SK-N-SH treated with all-trans-retinoic acid at 6 μM for 48 hours (cell line): Measurements from ENCODE around the gene HECTD1.

Source experiments
- ATAC-seq: fragments of 200-7000 bp; cut with Tn5 transposase; 3 replicates; pipeline ENCODE4 v1.9.1; 2020; ENCODE audit warnings: mild to moderate bottlenecking, moderate library complexity
- ARNTL ChIP-seq: fragments of 450-650 bp; formaldehyde crosslinking; IDR thresholded peaks from 2 replicates; pipeline ENCODE4 v1.5.0; 2020; ENCODE audit warnings: low read depth, mild to moderate bottlenecking, moderate library complexity, borderline replicate concordance
- CREB5 ChIP-seq: fragments of 250-450 bp; sonication (Bioruptor Pico); IDR thresholded peaks from 2 replicates; pipeline ENCODE4 v1.5.1; 2020; ENCODE audit warnings: low read depth, mild to moderate bottlenecking, moderate library complexity
- CSDC2 ChIP-seq: fragments of 250-450 bp; sonication (Bioruptor Pico); IDR thresholded peaks from 2 replicates; pipeline ENCODE4 v1.5.0; 2020; ENCODE audit warnings: mild to moderate bottlenecking, moderate library complexity
- CSRNP3 ChIP-seq: fragments of 250-450 bp; sonication (Bioruptor Pico); IDR thresholded peaks from 2 replicates; pipeline ENCODE4 v1.5.1; 2021; ENCODE audit warnings: mild to moderate bottlenecking, moderate library complexity
- ESRRG ChIP-seq: fragments of 250-450 bp; sonication (Bioruptor Pico); IDR thresholded peaks from 2 replicates; pipeline ENCODE4 v1.6.1; 2021; ENCODE audit warnings: mild to moderate bottlenecking
- GLIS3 ChIP-seq: fragments of 250-450 bp; sonication (Bioruptor Pico); IDR thresholded peaks from 2 replicates; pipeline ENCODE4 v1.5.0; 2020; ENCODE audit warnings: mild to moderate bottlenecking, moderate library complexity
- OSR1 ChIP-seq: fragments of 250-450 bp; sonication (Bioruptor Pico); IDR thresholded peaks from 2 replicates; pipeline ENCODE4 v1.8.0; 2022; ENCODE audit warnings: moderate library complexity, mild to moderate bottlenecking, inconsistent platforms
- PATZ1 ChIP-seq: fragments of 250-450 bp; sonication (Bioruptor Pico); IDR thresholded peaks from 2 replicates; pipeline ENCODE4 v1.8.0; 2020; ENCODE audit warnings: mild to moderate bottlenecking, moderate library complexity, borderline replicate concordance
- POU6F1 ChIP-seq: fragments of 250-450 bp; sonication (Bioruptor Pico); IDR thresholded peaks from 2 replicates; pipeline ENCODE4 v1.8.0; 2021; ENCODE audit warnings: low read depth, mild to moderate bottlenecking, moderate library complexity, borderline replicate concordance
- PPARA ChIP-seq: fragments of 250-450 bp; sonication (Bioruptor Pico); IDR thresholded peaks from 2 replicates; pipeline ENCODE4 v1.5.0; 2020; ENCODE audit warnings: mild to moderate bottlenecking, borderline replicate concordance
- RARB ChIP-seq: fragments of 250-450 bp; sonication (Bioruptor Pico); IDR thresholded peaks from 2 replicates; pipeline ENCODE4 v1.8.0; 2021; ENCODE audit warnings: mild to moderate bottlenecking, moderate library complexity
- SNAI2 ChIP-seq: fragments of 250-450 bp; sonication (Bioruptor Pico); IDR thresholded peaks from 2 replicates; pipeline ENCODE4 v1.5.0; 2020; ENCODE audit warnings: mild to moderate bottlenecking, moderate library complexity
- TCF4 ChIP-seq: fragments of 250-450 bp; sonication (Bioruptor Pico); IDR thresholded peaks from 2 replicates; pipeline ENCODE4 v1.8.0; 2021; ENCODE audit warnings: mild to moderate bottlenecking, moderate library complexity, borderline replicate concordance
- TSHZ2 ChIP-seq: fragments of 250-450 bp; sonication (Bioruptor Pico); IDR thresholded peaks from 2 replicates; pipeline ENCODE4 v1.5.0; 2020; ENCODE audit warnings: mild to moderate bottlenecking, moderate library complexity
- ZC3H10 ChIP-seq: fragments of 250-450 bp; sonication (Bioruptor Pico); IDR thresholded peaks from 2 replicates; pipeline ENCODE4 v1.5.1; 2021; ENCODE audit warnings: mild to moderate bottlenecking, moderate library complexity
- ZFP3 ChIP-seq: fragments of 250-450 bp; sonication (Bioruptor Pico); IDR thresholded peaks from 2 replicates; pipeline ENCODE4 v1.5.0; 2020; ENCODE audit warnings: mild to moderate bottlenecking, moderate library complexity
- ZFP30 ChIP-seq: fragments of 450-650 bp; formaldehyde crosslinking; IDR thresholded peaks from 2 replicates; pipeline ENCODE4 v1.5.0; 2022; ENCODE audit warnings: mild to moderate bottlenecking, moderate library complexity
- ZNF565 ChIP-seq: fragments of 450-650 bp; formaldehyde crosslinking; conservative IDR thresholded peaks from 2 replicates; pipeline ENCODE4 v1.5.0; 2020; ENCODE audit warnings: low read depth, mild to moderate bottlenecking, moderate library complexity

HECTD1 gene

GRCh38 chr14:31239741-31240140 lies 32.1 kb upstream of the HECTD1 start:
- TF ChIP-seq TCF4 (CRISPR knock-in tag) (no peak), PPARA (CRISPR knock-in tag) (no peak), GLIS3 (no peak), CREB5 (CRISPR knock-in tag) (no peak), TSHZ2 (CRISPR knock-in tag) (no peak), POU6F1 (no peak), ZC3H10 (CRISPR knock-in tag) (no peak), CSDC2 (CRISPR knock-in tag) (no peak), RARB (CRISPR knock-in tag) (no peak), ARNTL (no peak), CSRNP3 (CRISPR knock-in tag) (no peak), ZNF565 (CRISPR knock-in tag) (no peak)

GRCh38 chr14:31235462-31235861 lies 27.9 kb upstream of the HECTD1 start:
- no peak for ATAC-seq
- TF ChIP-seq PATZ1 (no peak), ZC3H10 (CRISPR knock-in tag) (no peak), OSR1 (CRISPR knock-in tag) (no peak), ZFP3 (CRISPR knock-in tag) (no peak), SNAI2 (CRISPR knock-in tag) (no peak), CSRNP3 (CRISPR knock-in tag) (no peak), TSHZ2 (CRISPR knock-in tag) (no peak), TCF4 (CRISPR knock-in tag) (no peak), ZNF565 (CRISPR knock-in tag) (no peak), ZFP30 (CRISPR knock-in tag) (no peak), GLIS3 (no peak), RARB (CRISPR knock-in tag) (no peak), PPARA (CRISPR knock-in tag) (no peak), ARNTL (no peak), ESRRG (CRISPR knock-in tag) (no peak)
- TF ChIP-seq, all 23 proteins: peak for 0

More at GRCh38 chr14:31239741-31240140, 32.1 kb upstream of the HECTD1 start:
- no peak for ATAC-seq
